Cardiac fibroblast (primary cell): ENCODE results near the gene CCNK.
A peak's percentile ranks its signal among the peaks of the same experiment; 100 is the strongest.

Source experiments
- DNase-seq, 2 donors: peaks; one replicate each; pipeline versions ENCODE4 v3.0.0 to v3.0.0-alpha.2; 2010; ENCODE audit warnings: low read depth in 2 of 2
- H3K4me3 ChIP-seq, 2 donors: replicated peaks in 1 of 2; 1 replicate in 1 of 2; 2 replicates in 1 of 2; pipeline ENCODE4 v1.5.1; 2011; ENCODE audit warnings: low read depth in 2 of 2, low read length in 2 of 2, mild to moderate bottlenecking in 2 of 2, moderate library complexity in 1 of 2
- CTCF ChIP-seq: IDR thresholded peaks from one replicate; pipeline ENCODE4 v1.5.1; 2011; ENCODE audit warnings: low read depth, mild to moderate bottlenecking, low read length, inconsistent platforms

The CCNK gene

GRCh38 chr14:99471731-99472130 lies 9.5 kb upstream of the CCNK start:
- DNase-seq, result no peak
- TF ChIP-seq CTCF, result no peak
- H3K4me3 ChIP-seq, result no peak overlapping the region

GRCh38 chr14:99472937-99473336 lies 8.3 kb upstream of the CCNK start:
- TF ChIP-seq CTCF, result no peak
- no peak for DNase-seq

GRCh38 chr14:99473458-99473857 lies 7.8 kb upstream of the CCNK start:
- no peak for TF ChIP-seq CTCF
- no peak overlapping the region for H3K4me3 ChIP-seq
- DNase-seq, result no peak

More at GRCh38 chr14:99472937-99473336, 8.3 kb upstream of the CCNK start:
- no peak overlapping the region for H3K4me3 ChIP-seq

GRCh38 chr14:99475179-99475578 lies 6.0 kb upstream of the CCNK start:
- DNase-seq, result peak; percentile 14 to 61
- peak; percentile 9 for TF ChIP-seq CTCF
- no peak overlapping the region for H3K4me3 ChIP-seq

- no peak for TF ChIP-seq CTCF
- no peak for DNase-seq
- no peak overlapping the region for H3K4me3 ChIP-seq
These were observed 5.5 kb upstream of the CCNK start for GRCh38 chr14:99475660-99476059.

GRCh38 chr14:99476864-99477263 lies 4.3 kb upstream of the CCNK start:
- no peak for TF ChIP-seq CTCF
- no peak overlapping the region for H3K4me3 ChIP-seq
- DNase-seq, result peak in 1 of 2 donors; percentile 58

- DNase-seq, result no peak
- no peak overlapping the region for H3K4me3 ChIP-seq
- TF ChIP-seq CTCF, result no peak
These were observed 3.1 kb upstream of the CCNK start for GRCh38 chr14:99478128-99478527.
